MM.1S (cell line): ENCODE measurements around the gene SV2B.
A peak's percentile ranks its signal among the peaks of the same experiment; 100 is the strongest.

ENCODE experiments used
- DNase-seq: peaks from one replicate; pipeline ENCODE4 v3.0.0-alpha.2; 2015
- H2AFZ ChIP-seq: fragments of 300-600 bp; sonication (generic); 2 replicates; pipeline ENCODE4 v1.6.0; 2016; ENCODE audit warnings: antibody characterized with exemption, low read length
- H3F3A ChIP-seq: fragments of 300-600 bp; sonication (generic); 2 replicates; pipeline ENCODE4 v1.6.1; 2016; ENCODE audit warnings: mild to moderate bottlenecking, antibody characterized with exemption, low read length, moderate library complexity, mixed read lengths; ENCODE audit not compliant: insufficient read depth
- H3K27ac ChIP-seq: fragments of 300-600 bp; sonication (generic); 2 replicates; pipeline ENCODE4 v1.5.1; 2016; ENCODE audit warnings: mild to moderate bottlenecking, low read length
- H3K27me3 ChIP-seq: fragments of 300-600 bp; sonication (generic); replicated peaks from 2 replicates; pipeline ENCODE4 v1.6.0; 2016; ENCODE audit warnings: low read length; ENCODE audit not compliant: insufficient read depth
- H3K36me3 ChIP-seq: fragments of 300-600 bp; sonication (generic); replicated peaks from 2 replicates; pipeline ENCODE4 v1.6.1; 2016; ENCODE audit warnings: mild to moderate bottlenecking, low read length, mixed read lengths; ENCODE audit not compliant: insufficient read depth
- H3K4me1 ChIP-seq: fragments of 300-600 bp; sonication (generic); 2 replicates; pipeline ENCODE4 v1.6.1; 2016; ENCODE audit warnings: low read length, mixed read lengths
- H3K4me2 ChIP-seq: fragments of 300-600 bp; sonication (generic); 2 replicates; pipeline ENCODE4 v1.6.0; 2016; ENCODE audit warnings: low read depth, low read length
- H3K4me3 ChIP-seq: fragments of 300-600 bp; sonication (generic); 2 replicates; pipeline ENCODE4 v1.5.1; 2016; ENCODE audit warnings: low read length, mixed read lengths
- H3K79me2 ChIP-seq: fragments of 300-600 bp; sonication (generic); 2 replicates; pipeline ENCODE4 v1.6.1; 2016; ENCODE audit warnings: mixed run types, low read length, mixed read lengths
- H3K9ac ChIP-seq: fragments of 300-600 bp; sonication (generic); 2 replicates; pipeline ENCODE4 v1.6.1; 2016; ENCODE audit warnings: low read length, mixed read lengths
- H3K9me2 ChIP-seq: fragments of 300-600 bp; sonication (generic); replicated peaks from 2 replicates; pipeline ENCODE4 v1.6.1; 2016; ENCODE audit warnings: mild to moderate bottlenecking, low read length, mixed read lengths; ENCODE audit not compliant: insufficient read depth
- H3K9me3 ChIP-seq: fragments of 300-600 bp; sonication (generic); replicated peaks from 2 replicates; pipeline ENCODE4 v1.6.1; 2016; ENCODE audit warnings: mild to moderate bottlenecking, low read length, mixed read lengths; ENCODE audit not compliant: insufficient read depth
- H4K20me1 ChIP-seq: fragments of 300-600 bp; sonication (generic); 2 replicates; pipeline ENCODE4 v1.6.1; 2016; ENCODE audit warnings: mild to moderate bottlenecking, low read length, moderate library complexity, mixed read lengths; ENCODE audit not compliant: insufficient read depth
- EZH2 ChIP-seq: fragments of 300-600 bp; sonication (generic); optimal IDR thresholded peaks from 2 replicates; pipeline ENCODE3; 2017; ENCODE audit warnings: low read depth, mild to moderate bottlenecking, antibody characterized with exemption, low read length, mixed read lengths
- EZH2phosphoT487 ChIP-seq: fragments of 300-600 bp; sonication (generic); IDR thresholded peaks from 2 replicates; pipeline ENCODE4 v1.6.1; 2018; ENCODE audit warnings: antibody characterized with exemption, low read length
- TF ChIP-seq, protein P1 (sequence below): fragments of 300-600 bp; sonication (generic); IDR thresholded peaks from 2 replicates; pipeline ENCODE4 v1.5.1; 2016; ENCODE audit warnings: antibody characterized with exemption, low read length, mixed read lengths

The SV2B gene

DNA sequence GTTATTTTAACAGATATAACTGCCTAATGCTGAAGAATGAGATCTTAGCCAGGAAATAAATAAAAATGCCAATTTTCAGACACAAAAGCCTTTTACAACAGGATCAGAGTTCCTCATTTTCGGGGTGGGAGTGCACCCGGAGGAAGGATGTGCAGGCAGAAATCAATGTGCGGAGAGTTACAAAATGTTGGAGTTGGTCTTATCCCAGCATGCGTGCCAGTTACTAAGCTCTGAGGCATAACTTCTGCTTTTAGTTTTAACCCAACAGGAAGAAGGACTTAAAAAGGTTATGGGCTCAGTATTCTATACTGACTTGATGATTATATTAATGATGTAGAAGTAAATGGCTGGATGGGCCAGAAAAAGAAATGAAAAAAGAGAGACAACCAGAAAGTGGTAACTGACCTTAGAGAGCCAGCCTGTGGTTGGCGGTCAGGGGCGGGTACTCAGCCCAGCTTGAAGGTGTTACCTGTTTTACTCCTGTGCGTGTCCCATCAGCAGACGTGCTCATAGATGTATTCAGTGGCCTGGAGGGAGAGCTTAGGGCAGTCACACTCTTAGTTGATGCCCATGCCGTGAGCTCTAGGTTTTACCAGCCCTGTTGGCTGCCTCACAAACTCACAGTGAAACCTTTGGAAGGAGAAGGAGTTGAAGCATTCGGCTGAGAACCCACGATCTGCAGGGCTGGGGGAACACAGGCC, 164.7 kb downstream of the SV2B start:
- Histone ChIP-seq H3K9me2 (no peaks in the 10 kb centered on the region), H3K79me2 (no peaks in the 10 kb centered on the region), H2AFZ (no peak overlapping the region), H3K27me3 (no peaks in the 10 kb centered on the region), H3K36me3 (no peaks in the 10 kb centered on the region), H3K4me3 (no peak overlapping the region), H3K27ac (no peak overlapping the region), H3K4me1 (no peaks in the 10 kb centered on the region), H4K20me1 (no peaks in the 10 kb centered on the region), H3K4me2 (no peak overlapping the region), H3K9ac (no peak overlapping the region), H3K9me3 (no peaks in the 10 kb centered on the region), H3F3A (no peaks in the 10 kb centered on the region)
- DNase-seq = no peak
- TF ChIP-seq EZH2phosphoT487 (no peak), EZH2 (no peak)
- TF ChIP-seq, protein P1, sequence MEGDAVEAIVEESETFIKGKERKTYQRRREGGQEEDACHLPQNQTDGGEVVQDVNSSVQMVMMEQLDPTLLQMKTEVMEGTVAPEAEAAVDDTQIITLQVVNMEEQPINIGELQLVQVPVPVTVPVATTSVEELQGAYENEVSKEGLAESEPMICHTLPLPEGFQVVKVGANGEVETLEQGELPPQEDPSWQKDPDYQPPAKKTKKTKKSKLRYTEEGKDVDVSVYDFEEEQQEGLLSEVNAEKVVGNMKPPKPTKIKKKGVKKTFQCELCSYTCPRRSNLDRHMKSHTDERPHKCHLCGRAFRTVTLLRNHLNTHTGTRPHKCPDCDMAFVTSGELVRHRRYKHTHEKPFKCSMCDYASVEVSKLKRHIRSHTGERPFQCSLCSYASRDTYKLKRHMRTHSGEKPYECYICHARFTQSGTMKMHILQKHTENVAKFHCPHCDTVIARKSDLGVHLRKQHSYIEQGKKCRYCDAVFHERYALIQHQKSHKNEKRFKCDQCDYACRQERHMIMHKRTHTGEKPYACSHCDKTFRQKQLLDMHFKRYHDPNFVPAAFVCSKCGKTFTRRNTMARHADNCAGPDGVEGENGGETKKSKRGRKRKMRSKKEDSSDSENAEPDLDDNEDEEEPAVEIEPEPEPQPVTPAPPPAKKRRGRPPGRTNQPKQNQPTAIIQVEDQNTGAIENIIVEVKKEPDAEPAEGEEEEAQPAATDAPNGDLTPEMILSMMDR = no peak

DNA sequence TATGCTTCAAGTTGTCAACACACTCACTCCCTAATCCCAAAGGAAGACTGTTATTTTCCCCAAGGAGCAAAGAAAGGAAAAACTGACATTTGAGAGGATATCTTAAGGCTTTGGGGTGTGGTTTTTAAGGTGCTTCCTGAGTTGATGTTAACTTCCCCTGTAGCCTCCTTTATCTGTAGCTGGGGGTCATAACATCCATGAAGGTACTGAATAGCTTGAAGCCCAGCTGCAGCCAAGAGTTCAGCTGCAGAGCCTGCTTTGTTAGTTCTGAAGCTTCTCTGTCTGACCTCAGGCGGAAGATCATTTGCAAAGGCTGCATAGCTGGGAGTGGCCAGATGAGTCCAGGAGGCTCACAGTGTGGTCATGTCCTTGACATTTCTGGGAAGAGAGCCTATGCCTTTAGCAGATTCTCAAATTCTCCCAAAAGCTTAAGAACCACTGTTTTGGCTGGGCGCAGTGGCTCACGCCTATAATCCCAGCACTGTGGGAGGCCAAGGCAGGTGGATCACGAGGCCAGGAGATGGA, 165.4 kb downstream of the SV2B start:
- TF ChIP-seq EZH2 (no peak), EZH2phosphoT487 (no peak)
- TF ChIP-seq, protein P1 = no peak
- no peak overlapping the region for H3K4me2 ChIP-seq
- H2AFZ ChIP-seq = no peak overlapping the region
- no peaks in the 10 kb centered on the region for H4K20me1 ChIP-seq
- H3K79me2 ChIP-seq = no peaks in the 10 kb centered on the region
- no peaks in the 10 kb centered on the region for H3K9me2 ChIP-seq
- H3K36me3 ChIP-seq = no peaks in the 10 kb centered on the region
- H3K4me1 ChIP-seq = no peaks in the 10 kb centered on the region
- H3F3A ChIP-seq = no peaks in the 10 kb centered on the region
- no peak overlapping the region for H3K4me3 ChIP-seq
- H3K27me3 ChIP-seq = no peaks in the 10 kb centered on the region
- H3K9me3 ChIP-seq = no peaks in the 10 kb centered on the region
- no peak overlapping the region for H3K9ac ChIP-seq
- no peak overlapping the region for H3K27ac ChIP-seq
- no peak for DNase-seq

DNA sequence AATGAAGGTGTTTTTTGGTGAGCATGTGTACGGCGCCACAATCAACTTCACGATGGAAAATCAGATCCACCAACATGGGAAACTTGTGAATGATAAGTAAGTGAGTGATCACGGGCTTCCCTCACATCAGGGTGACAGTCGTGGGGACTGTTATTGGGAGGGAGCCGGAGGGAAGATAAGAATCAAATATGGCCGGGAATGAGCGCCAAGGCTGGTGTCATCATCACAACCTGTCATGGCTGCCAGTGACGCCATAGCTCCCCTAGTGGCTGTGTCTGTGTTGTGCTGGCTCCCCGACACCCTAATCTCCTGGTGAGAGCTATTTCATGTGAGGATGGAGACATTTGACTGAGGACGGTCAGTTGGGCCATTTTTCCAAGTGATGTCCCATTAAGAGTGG, 168.5 kb downstream of the SV2B start:
- Histone ChIP-seq H3K9me3 (no peaks in the 10 kb centered on the region), H2AFZ (no peak overlapping the region), H4K20me1 (no peaks in the 10 kb centered on the region), H3K9ac (no peak overlapping the region), H3K79me2 (no peaks in the 10 kb centered on the region), H3K27ac (no peak overlapping the region), H3F3A (no peaks in the 10 kb centered on the region), H3K27me3 (no peaks in the 10 kb centered on the region), H3K4me1 (no peaks in the 10 kb centered on the region), H3K4me3 (no peak overlapping the region), H3K4me2 (no peak overlapping the region), H3K9me2 (no peaks in the 10 kb centered on the region), H3K36me3 (no peaks in the 10 kb centered on the region)
- peak; percentile 27 for DNase-seq
- no peak for TF ChIP-seq EZH2
- TF ChIP-seq, protein P1 = peak; percentile 54
